Kidney epithelial cell (primary cell): ENCODE measurements around the gene ZBTB40. TPM values are rescaled to one million over a fixed set of nuclear protein-coding genes. Genes with fewer than 3 reads are reported as not detected.

ENCODE experiments used
- DNase-seq: peaks from one replicate; pipeline ENCODE4 v3.0.0-alpha.2; 2010; ENCODE audit warnings: low read depth
- H3K27me3 ChIP-seq: 2 replicates; pipeline ENCODE4 v1.6.0; 2011; ENCODE audit warnings: low read length; ENCODE audit not compliant: control insufficient read depth, insufficient read depth
- H3K36me3 ChIP-seq: 2 replicates; pipeline ENCODE4 v1.5.1; 2011; ENCODE audit warnings: low read length; ENCODE audit not compliant: control insufficient read depth, insufficient read depth
- H3K4me3 ChIP-seq: 2 replicates; pipeline ENCODE4 v1.5.1; 2011; ENCODE audit warnings: low read depth, mild to moderate bottlenecking, control low read depth, low read length
- CTCF ChIP-seq: IDR thresholded peaks from 2 replicates; pipeline ENCODE4 v1.5.1; 2011; ENCODE audit warnings: mild to moderate bottlenecking, moderate library complexity, low read length, control low read depth, inconsistent platforms; ENCODE audit not compliant: insufficient read depth, poor library complexity, severe bottlenecking
- total RNA-seq: library from RNA; depleted of rRNA; stranded (reverse); fragments of >200 nt; gene quantifications from 2 replicates; pipeline ENCODE4 v1.2.3, GENCODE V29; 2015

ZBTB40 gene
- total RNA-seq, 1 donor from 2014 or later: 16.3 TPM

GRCh38 chr1:22537441-22538139 is 85.9 kb downstream of the ZBTB40 start:
- Histone ChIP-seq H3K36me3 (no peaks in the 10 kb centered on the region), H3K27me3 (peaks cover 2% of the 10 kb centered on the region), H3K4me3 (no peak overlapping the region)
- DNase-seq: no peak
- TF ChIP-seq CTCF: no peak

- no peak overlapping the region for H3K4me3 ChIP-seq
- H3K27me3 ChIP-seq: peaks cover 13% of the 10 kb centered on the region
- TF ChIP-seq CTCF: no peak
- no peak for DNase-seq
- no peaks in the 10 kb centered on the region for H3K36me3 ChIP-seq
Observed at GRCh38 chr1:22539510-22540118, 88.0 kb downstream of the ZBTB40 start.

GRCh38 chr1:22540337-22540736 is 88.7 kb downstream of the ZBTB40 start:
- H3K27me3 ChIP-seq: peaks cover 20% of the 10 kb centered on the region
- TF ChIP-seq CTCF: no peak
- no peaks in the 10 kb centered on the region for H3K36me3 ChIP-seq
- DNase-seq: no peak
- no peak overlapping the region for H3K4me3 ChIP-seq

- no peak for DNase-seq
- no peak for TF ChIP-seq CTCF
- no peak overlapping the region for H3K4me3 ChIP-seq
- H3K27me3 ChIP-seq: peaks cover 39% of the 10 kb centered on the region
- no peaks in the 10 kb centered on the region for H3K36me3 ChIP-seq
Observed at GRCh38 chr1:22542886-22543285, 91.2 kb downstream of the ZBTB40 start.

- H3K36me3 ChIP-seq: no peaks in the 10 kb centered on the region
- no peak overlapping the region for H3K4me3 ChIP-seq
- no peak for DNase-seq
- TF ChIP-seq CTCF: no peak
- peaks cover 47% of the 10 kb centered on the region for H3K27me3 ChIP-seq
Observed at GRCh38 chr1:22543679-22544078, 92.0 kb downstream of the ZBTB40 start.
